ENCODE results near the gene CYB5A. TPM values are rescaled to one million over a fixed set of nuclear protein-coding genes. Genes with fewer than 3 reads are reported as not detected.
"Not testable (repeated sequence)": the region's sequence is repeated elsewhere in the genome, so short reads cannot be mapped to it uniquely, and the experiment has no call there.

CYB5A gene
- total RNA-seq, 1 donor from 2014 or later = 15.3 TPM

- DNase-seq = no peak
Measured at GRCh38 chr18:74294526-74294925, 2.8 kb upstream of the CYB5A start.

GRCh38 chr18:74292982-74293381 lies 1.2 kb upstream of the CYB5A start:
- DNase-seq = not testable (repeated sequence)

DNA sequence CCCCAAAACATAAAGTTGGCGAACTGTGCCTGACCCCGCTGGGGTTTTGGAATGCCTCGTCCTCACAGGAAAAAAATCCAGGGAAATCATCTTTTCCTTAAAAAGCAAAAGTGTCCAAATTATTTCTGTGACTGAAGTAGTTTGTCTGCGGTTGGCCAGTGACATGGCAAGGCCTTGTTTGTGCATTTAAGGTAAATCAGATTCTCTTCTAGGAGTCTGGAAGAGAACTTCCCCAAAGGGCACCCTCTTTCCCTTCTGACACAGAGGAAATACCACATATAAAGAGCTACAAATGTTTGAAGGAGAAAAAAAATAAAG lies 737 bp upstream of the CYB5A start:
- DNase-seq = no peak

- DNase-seq = no peak
Measured at GRCh38 chr18:74291472-74291770, 342 bp downstream of the CYB5A start.

- DNase-seq = no peak
Measured at GRCh38 chr18:74290794-74291471, 830 bp downstream of the CYB5A start.

GRCh38 chr18:74290021-74290420 lies 1.7 kb downstream of the CYB5A start:
- no peak for DNase-seq

- DNase-seq = no peak
Measured at GRCh38 chr18:74289137-74289536, 2.6 kb downstream of the CYB5A start.

GRCh38 chr18:74288730-74289129 lies 3.0 kb downstream of the CYB5A start:
- DNase-seq = no peak

GRCh38 chr18:74288041-74288440 lies 3.7 kb downstream of the CYB5A start:
- no peak for DNase-seq

DNA sequence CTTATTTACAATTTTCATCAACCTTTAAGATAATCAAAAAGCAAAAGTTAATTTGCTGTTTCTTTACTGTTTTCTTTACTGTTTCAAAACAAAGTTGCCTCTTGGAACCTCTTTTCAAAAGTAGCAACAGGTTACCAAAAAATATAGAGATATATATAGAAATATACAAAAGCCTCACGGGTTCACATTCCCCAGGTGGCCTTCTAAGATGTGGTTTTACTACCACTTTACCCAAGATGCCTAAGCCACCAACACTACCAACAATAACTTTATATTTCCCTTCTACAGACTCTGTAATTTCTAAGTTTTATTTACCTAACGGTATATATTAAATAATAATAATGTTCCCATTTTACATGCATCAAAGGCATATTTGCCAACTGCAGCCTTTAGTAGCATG lies 4.9 kb downstream of the CYB5A start:
- DNase-seq = no peak

GRCh38 chr18:74286106-74286855 lies 5.5 kb downstream of the CYB5A start:
- DNase-seq = no peak

DNA sequence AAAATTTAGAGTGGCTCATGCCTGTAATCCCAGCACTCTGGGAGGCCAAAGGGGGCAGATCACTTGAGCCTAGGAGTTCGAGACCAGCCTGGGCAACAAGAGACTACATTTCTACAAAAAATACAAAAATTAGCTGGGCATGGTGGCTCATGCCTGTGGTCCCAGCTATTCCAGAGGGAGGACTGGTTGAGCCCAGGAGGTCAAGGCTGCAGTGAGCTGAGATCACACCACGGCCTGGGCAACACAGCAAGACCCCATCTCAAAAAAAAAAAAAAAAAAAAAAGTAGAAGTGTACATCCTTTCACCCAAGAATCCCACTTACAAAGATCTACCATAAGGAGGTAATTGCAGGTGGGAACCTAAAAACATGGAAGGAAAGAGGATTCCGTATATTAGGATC lies 6.2 kb downstream of the CYB5A start:
- DNase-seq = not testable (repeated sequence)

DNA sequence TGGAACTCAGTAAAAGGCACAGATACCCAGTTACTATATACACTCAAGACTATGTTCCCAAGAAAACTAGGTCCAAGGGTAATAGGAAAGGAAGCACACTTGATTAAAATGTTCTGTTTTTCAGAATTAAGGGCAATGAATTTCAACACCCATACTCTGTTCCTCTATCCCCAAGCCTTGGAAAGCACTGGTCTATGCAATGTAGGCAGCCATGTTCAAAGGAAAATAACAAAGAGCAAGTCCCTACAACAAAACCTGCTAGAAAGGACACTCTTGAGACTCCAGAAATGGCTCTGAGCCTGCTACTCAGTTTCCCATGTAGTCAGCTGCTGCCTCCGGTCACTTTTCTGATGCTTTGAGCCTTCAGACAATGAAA lies 6.8 kb downstream of the CYB5A start:
- no peak for DNase-seq

DNA sequence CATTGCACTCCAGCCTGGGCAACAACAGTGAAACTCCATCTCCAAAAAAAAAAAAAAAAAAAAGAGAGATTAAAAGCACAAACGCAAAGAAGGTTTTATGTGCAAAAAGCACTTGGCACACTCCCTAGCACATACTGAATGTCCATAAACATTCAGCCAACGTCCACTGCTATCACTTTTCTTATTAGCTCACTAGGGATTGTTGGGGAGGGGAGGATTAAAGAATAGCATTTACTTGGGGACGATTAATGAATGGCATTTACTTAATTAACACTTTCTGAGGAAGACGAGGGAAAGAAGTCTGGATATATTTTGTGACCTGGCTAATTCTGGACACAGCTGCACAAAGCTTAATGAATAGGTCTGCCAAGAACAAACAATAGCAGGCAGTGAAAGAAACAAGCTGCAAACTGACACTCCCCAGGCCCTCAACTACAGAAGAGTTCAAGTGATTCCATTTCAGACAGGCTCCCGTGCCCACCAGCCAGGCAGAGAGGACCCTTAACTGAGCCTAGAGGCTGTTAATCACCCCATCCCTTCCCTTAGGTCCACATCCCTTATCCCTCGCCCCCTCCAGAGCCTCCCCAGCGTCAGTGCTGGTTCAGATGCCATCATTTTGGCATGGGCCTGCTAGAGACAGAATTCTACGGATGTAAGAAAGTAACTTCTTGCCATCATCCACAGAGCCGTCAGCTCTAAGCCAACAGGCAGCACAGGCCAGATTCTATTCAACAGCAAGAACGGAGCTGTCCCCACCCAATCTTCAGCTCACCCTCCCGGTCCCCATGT lies 7.4 kb downstream of the CYB5A start:
- no peak for DNase-seq

DNA sequence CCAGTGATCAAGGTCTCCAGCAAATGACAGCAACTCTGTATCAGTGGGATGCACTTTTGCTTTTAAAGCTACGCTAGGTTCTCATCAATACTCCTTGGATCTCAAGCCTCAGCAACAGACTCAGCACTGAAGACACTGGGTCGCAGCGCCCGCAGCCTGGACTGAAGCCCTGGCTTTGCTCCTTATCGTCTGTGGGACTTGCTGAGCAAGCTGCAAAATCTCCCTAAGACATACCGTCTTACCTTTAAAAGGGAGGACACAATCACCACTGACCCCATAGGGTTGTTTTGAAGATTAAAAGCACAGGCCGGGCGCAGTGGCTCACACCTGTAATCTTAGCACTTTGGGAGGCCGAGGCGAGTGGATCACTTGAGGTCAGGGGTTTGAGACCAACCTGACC lies 8.1 kb downstream of the CYB5A start:
- no peak for DNase-seq

DNA sequence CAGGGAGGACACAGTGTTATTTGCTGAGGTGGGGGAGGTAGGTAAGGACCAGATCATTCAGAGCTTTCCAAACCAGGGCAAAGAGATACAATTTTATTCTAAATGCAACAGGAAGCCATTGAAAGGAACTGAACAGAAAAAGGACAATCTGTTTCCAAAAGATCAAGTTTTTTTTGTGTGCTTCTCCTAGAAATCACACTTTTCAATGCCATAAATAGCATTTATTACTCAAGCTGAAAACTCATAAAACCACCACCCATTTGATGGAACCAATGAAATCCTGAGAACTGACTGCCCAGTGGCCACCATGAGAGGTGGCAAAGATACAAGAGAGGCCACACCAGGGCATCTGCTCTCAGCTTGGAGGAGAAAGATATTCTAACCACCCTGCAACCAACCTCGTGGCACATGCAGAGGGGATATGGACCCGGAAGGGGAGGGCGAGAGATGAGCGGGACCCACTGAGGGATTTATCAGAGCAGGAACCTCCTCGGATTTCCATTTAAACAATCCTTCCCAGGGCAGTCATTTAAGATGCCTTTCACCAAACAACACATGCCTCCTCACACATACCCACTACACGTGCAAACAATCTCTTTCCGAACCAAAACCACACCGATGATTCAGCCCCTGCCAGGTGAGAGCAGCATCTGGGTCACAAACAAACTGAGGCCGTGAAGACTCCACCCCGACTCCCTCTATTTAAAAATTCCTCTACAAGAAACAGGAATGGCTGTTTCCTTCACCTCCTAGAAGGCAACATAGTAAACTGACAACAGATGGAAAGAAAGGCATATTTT lies 8.8 kb downstream of the CYB5A start:
- DNase-seq = no peak

DNA sequence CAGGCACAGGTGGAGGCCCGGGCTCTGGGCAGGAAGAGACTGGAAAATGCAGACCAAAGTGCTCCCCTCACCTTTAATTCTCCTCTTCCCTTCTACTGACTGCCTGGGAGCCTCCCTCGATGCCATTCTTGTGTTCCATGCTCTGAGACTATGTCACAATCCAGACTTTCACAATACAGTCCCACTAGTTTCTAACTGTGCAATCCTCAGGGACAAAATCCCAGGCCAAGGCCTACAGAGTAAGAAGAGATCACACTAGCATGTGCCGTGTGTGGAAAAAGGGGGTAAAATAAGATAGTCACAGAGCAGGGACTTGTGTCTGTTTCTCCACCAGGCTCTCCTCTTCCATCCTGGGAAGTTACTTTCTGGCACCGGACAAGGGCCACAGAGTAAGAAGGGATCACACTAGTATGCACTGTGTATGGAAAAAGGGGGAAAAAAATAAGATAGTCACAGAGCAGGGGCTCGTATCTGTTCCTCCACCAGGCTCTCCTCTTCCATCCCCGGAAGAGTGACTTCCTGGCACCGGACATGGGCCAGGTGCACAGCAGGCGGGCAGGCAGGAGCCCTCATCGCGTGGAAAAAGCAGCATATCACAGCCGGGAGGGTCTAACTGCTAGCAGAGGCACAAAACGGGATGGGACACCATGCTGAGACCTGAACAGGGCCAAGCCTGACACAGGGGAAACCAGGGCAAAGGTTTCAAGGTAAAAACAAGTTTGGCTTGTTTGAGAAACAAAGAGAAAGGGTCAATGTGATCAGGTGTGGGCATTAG lies 9.6 kb downstream of the CYB5A start:
- DNase-seq = no peak

GRCh38 chr18:74281011-74281979 lies 10.5 kb downstream of the CYB5A start:
- DNase-seq = no peak

GRCh38 chr18:74278983-74279382 lies 12.8 kb downstream of the CYB5A start:
- DNase-seq = no peak

GRCh38 chr18:74278058-74278457 lies 13.7 kb downstream of the CYB5A start:
- DNase-seq = no peak

DNA sequence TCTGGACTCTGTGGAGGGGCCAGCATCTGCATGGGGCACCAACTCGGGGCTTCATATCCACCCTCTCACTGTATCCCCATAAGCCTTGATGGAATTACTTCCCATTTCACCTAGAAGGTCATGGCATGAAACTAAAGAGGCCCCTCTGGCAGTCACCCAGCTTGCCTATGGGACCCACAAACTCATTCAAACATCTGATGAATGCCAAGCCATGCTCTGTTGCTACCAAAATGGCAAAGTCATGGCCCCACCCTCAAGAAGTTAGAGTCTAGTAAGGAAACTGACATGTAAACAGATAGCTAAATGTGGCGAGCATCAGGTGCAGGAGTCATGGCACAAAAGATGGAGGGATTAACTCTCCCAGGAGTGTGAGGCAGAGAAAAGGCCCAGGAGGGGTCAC lies 14.5 kb downstream of the CYB5A start:
- DNase-seq = no peak
